Bone marrow (tissue), 2 donors: ENCODE data around the gene MCRIP1.

ENCODE experiments used
- DNase-seq, 2 donors: peaks; one replicate each; lab custom pipeline; 2025; lab: John Stamatoyannopoulos, UW

The MCRIP1 gene

DNA sequence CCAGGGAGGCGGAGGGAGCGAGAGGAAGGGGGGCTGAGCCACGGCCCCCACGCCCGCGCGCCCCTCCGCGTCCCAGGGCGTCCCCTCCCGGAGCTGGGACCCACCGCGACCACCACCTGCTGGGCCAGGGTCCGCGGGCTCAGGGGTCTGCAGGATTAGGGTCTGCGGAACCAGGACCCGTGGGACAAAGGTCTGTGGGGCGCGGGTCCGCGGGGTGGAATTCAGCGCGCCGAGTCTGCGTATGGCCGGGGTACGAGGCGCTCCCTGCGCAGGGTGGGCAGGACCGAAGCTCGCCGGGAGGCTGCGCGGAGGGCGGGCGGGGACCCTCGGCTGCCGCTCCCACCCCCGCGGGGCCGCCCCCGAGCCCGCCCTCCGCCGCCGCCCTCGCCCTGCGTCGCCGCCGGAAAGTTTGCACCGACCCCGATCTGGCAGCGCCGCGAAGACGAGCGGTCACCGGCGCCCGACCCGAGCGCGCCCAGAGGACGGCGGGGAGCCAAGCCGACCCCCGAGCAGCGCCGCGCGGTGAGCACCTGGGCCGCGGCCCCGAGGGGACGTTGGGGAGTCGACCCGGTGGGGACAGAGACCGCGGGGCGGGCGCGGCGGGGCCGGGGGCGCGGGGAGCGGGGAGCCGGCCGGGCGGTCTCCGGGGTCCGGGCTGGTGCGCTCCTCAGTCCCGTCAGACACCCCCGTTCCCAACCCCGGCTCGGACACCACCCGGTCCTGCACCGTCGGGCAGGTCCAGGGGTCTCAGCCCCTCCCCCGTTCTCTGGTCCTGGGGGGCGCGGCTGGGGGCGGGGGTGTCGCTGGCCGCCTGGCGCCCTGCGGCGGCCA is 29.1 kb downstream of the MCRIP1 start, which contains the start of gene GCGR:
Gene GCGR (plus strand): TSS at position 423 of the 831 bp plus-strand sequence. CDS start 4,869 bp downstream, outside the sequence.
- no peak for DNase-seq

DNA sequence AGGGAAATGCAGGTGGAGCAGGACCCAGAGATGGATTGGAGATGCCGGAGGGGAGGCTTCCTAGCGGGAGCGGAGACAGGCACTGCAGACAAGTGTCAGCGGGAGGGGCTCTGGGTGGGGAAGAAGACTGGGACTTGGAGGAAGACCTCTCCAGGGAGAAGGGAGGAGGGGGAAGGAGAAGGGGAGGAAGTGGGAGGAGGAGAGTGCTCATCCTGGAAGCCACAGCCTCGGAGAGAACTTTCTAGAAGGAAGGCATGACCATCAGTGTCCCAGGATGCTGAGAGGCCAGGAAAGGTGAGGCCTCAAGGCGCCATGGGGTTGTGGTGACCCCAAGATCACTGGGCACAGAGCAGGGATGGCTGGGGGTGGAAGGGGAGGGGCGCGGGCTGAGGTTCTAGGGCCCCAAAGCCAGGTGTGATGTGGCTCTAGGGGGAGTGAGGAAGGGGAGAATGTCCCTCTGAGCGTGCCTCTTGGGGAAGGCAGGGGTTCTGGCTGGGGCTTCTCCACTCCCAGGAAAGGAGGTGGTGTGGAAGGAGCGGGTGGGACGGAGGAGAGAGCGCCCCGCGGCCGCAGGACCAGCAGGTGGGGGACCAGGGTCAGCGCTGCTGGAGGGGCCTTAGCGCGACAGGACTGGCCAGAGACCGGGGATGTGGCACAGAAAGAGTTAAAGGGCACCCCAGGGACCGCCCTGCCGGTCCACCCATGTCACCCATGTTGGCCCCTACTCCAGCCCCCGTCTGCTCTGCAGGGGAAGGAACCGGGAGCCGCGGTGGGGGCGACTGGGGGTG is 30.0 kb downstream of the MCRIP1 start:
- DNase-seq, result no peak

DNA sequence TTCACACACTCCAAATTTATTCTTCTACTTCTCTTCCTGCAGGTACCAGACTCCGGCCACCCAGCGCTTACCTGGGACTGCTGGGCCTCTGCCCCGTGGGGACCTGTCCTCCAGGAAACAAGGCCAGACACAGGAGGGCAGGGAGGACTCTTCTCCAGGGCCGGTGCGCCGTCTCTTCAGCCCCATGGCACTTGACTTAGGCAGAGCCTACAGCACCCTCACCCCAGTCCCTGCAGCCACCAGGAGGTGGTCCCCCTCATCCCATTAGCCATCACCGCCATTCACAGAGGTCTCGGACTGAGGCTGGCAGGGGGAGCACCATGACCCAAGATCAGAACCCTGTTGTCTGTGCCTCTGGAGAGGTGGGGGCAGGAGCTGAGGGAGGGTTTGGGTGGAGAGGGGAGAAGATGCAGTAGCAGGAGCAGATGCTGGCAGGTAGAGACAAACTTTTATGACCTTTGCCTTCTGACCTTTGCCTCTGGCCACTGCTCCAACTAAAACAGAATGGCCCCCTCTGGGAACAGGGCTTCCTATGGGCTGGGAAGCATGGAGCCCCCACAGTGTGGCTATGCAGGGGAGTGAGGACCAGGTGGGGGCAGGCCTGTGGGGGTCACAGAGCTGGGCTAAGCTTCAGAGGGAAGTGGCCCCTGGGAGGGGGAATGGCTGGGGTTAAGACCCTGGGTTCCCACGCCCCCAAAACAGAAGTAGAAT is 30.9 kb downstream of the MCRIP1 start:
- no peak for DNase-seq

DNA sequence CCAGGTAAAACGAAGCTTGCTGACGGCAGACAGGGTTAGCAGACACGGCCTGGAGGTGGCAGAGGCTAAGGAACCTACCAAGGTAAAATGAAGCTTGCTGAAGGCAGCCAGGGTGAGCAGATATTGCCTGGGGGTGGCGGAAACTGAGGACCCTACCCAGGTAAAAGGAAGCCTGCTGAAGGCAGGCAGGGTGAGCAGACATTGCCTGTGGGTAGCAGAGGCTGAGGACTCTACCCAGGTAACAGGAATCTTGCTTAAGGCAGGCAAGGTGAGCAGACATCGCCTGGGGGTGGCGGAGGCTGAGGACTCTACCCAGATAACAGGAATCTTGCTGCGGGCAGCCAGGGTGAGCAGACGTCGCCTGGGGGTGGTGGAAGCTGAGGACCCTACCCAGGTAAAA is 31.8 kb downstream of the MCRIP1 start:
- no peak for DNase-seq

DNA sequence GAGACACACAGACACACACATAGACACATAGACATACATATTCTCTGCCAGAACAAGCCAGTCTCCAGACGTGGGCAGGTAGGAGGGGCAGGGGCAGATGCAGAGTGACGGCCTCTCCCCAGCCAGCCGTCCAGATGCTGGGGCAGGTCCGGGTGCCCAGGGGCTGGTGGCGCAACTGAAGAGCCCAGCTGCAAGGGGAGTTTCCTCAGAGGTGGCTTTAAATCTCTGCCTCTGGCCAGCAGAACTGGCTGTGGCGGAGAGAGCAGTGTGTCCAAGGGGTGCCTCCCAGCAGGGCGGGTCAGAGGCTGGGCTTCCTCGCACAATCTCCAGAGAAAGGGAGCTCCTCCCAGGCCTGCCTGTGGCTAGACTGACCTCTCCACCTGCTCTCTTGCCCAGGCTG is 38.6 kb downstream of the MCRIP1 start:
- DNase-seq, result no peak

DNA sequence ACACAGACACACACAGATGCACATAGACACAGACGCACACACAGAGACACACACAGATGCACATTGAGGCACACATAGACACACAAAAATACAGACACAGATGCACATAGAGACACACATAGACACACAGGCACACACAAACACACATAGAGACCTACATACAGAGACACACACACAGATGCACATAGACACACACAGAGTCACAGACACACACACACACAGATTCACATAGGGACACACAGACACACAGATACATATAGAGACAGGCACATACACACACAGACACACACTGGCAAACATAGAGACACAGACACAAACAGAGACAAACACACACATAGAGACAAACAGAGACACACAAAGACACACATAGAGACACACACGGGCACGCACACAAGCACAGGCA is 39.0 kb downstream of the MCRIP1 start:
- no peak for DNase-seq

DNA sequence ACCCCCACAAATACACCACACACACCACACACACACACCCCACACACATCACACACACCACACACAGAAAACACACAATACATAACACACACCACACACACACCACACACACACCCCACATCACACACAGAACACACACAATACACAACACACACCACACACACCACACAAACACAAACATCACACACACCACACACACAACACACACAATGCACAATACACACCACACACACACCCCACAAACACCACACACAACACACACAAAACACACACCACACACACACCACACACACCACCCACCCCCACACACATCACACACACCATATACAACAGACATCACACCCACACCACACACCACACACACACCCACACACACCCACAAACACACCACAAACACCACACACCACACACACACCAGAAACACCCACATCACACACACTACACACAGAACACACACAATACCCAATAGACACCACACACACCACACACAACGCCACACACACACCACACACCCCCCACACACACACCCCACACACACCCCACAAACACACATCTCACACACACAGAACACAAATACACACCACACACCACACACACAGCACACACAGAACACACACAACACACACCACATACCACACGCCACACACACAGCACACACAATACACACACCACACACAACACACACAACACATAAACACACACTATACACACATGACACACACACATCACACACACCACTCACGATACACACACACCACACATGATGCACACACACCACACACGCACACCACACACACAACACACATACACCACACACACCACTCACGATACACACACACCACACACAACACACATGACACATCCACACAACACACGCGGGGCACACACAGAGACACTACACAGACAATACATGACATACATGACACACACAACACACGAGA is 40.1 kb downstream of the MCRIP1 start:
- no peak for DNase-seq
